Mesendoderm (in vitro differentiated cells): ENCODE data around the gene HSPB1.
A peak's percentile ranks its signal among the peaks of the same experiment; 100 is the strongest.
"Not testable (repeated sequence)": the region's sequence is repeated elsewhere in the genome, so short reads cannot be mapped to it uniquely, and the experiment has no call there.

Experiments
- DNase-seq: peaks from one replicate; pipeline ENCODE4 v3.0.0; 2013
- H2AK5ac ChIP-seq: 2 replicates; pipeline ENCODE4 v1.6.1; 2013; ENCODE audit warnings: low read length, inconsistent platforms
- H2BK120ac ChIP-seq: 2 replicates; pipeline ENCODE4 v1.6.1; 2013; ENCODE audit warnings: low read depth, mild to moderate bottlenecking, low read length, moderate library complexity, mixed read lengths
- H2BK15ac ChIP-seq: replicated peaks from 2 replicates; pipeline ENCODE4 v1.6.1; 2013; ENCODE audit warnings: low read depth, mild to moderate bottlenecking, moderate library complexity
- H2BK5ac ChIP-seq: 2 replicates; pipeline ENCODE4 v1.6.1; 2013; ENCODE audit warnings: low read length, inconsistent platforms
- H3K18ac ChIP-seq: 2 replicates; pipeline ENCODE4 v1.6.1; 2013; ENCODE audit warnings: mild to moderate bottlenecking, low read length, mixed read lengths
- H3K23ac ChIP-seq: one replicate; pipeline ENCODE4 v1.6.1; 2013; ENCODE audit warnings: low read length
- H3K27ac ChIP-seq: 2 replicates; pipeline ENCODE4 v1.5.1; 2013; ENCODE audit warnings: low read depth, mild to moderate bottlenecking, inconsistent platforms, low read length, moderate library complexity
- H3K27me3 ChIP-seq: 2 replicates; pipeline ENCODE4 v1.6.1; 2013; ENCODE audit warnings: low read length, control low read depth, mild to moderate bottlenecking, inconsistent platforms; ENCODE audit not compliant: insufficient read depth, poor library complexity
- H3K36me3 ChIP-seq: 2 replicates; pipeline ENCODE4 v1.6.1; 2013; ENCODE audit warnings: low read length, inconsistent platforms; ENCODE audit not compliant: control insufficient read depth, insufficient read depth
- H3K4ac ChIP-seq: one replicate; pipeline ENCODE4 v1.6.1; 2013; ENCODE audit warnings: low read depth, mild to moderate bottlenecking, low read length, moderate library complexity
- H3K4me1 ChIP-seq: 2 replicates; pipeline ENCODE4 v1.6.1; 2013; ENCODE audit warnings: low read depth, low read length, inconsistent platforms; ENCODE audit not compliant: control insufficient read depth
- H3K4me2 ChIP-seq: 2 replicates; pipeline ENCODE4 v1.6.1; 2013; ENCODE audit warnings: low read length
- H3K4me3 ChIP-seq: 2 replicates; pipeline ENCODE4 v1.5.1; 2013; ENCODE audit warnings: mild to moderate bottlenecking, low read length
- H3K56ac ChIP-seq: one replicate; pipeline ENCODE4 v1.6.1; 2013; ENCODE audit warnings: low read length
- H3K79me1 ChIP-seq: 2 replicates; pipeline ENCODE4 v1.6.1; 2013; ENCODE audit warnings: low read length, inconsistent platforms
- H3K79me2 ChIP-seq: 2 replicates; pipeline ENCODE4 v1.6.1; 2013; ENCODE audit warnings: mild to moderate bottlenecking, low read length; ENCODE audit not compliant: control insufficient read depth, insufficient read depth
- H3K9ac ChIP-seq: 2 replicates; pipeline ENCODE4 v1.6.1; 2013; ENCODE audit warnings: low read length, inconsistent platforms
- H4K5ac ChIP-seq: one replicate; pipeline ENCODE4 v1.6.1; 2013; ENCODE audit warnings: low read length
- H4K8ac ChIP-seq: one replicate; pipeline ENCODE4 v1.6.1; 2013; ENCODE audit warnings: low read depth, mild to moderate bottlenecking, control low read depth, low read length, moderate library complexity
- WGBS: extraction: QIAGEN DNeasy Blood & Tissue Kit; methylation state at CpG from one replicate; pipeline ENCODE4 v1.1.7; 2013; ENCODE audit warnings: low lambda C conversion rate, missing lambda C conversion rate; ENCODE audit not compliant: insufficient coverage; ENCODE audit errors: extremely low coverage; 5-methylcytosine and 5-hydroxymethylcytosine counted together

Gene HSPB1

DNA sequence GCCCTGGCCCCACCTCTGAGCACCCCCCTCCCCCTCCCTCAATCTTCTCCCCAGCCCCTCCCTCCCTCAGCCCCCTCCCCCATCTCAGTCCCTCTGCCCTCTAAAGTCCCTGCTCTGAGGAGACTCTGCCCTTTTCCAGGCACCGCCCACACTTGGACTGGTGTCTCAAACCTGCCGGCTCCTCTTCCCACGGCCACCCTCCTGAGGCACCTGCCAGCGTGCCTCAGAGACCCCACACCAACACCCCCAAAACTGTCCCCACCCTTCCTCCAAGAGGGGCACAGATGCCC is 34.6 kb upstream of the HSPB1 start:
- H3K4me2 ChIP-seq = no peak overlapping the region
- no CpG with 5 or more reads among the region's 4 CpGs for WGBS
- no peak overlapping the region for H3K23ac ChIP-seq
- H2BK5ac ChIP-seq = no peak overlapping the region
- no peaks in the 10 kb centered on the region for H3K27me3 ChIP-seq
- no peak overlapping the region for H4K5ac ChIP-seq
- H3K79me2 ChIP-seq = no peaks in the 10 kb centered on the region
- no peaks in the 10 kb centered on the region for H3K4me1 ChIP-seq
- no peak overlapping the region for H3K4me3 ChIP-seq
- no peak overlapping the region for H3K4ac ChIP-seq
- no peak overlapping the region for H2BK120ac ChIP-seq
- no peak for DNase-seq
- H3K18ac ChIP-seq = no peak overlapping the region
- H3K27ac ChIP-seq = no peak overlapping the region
- no peak overlapping the region for H3K56ac ChIP-seq
- no peak overlapping the region for H2AK5ac ChIP-seq
- no peak overlapping the region for H4K8ac ChIP-seq
- H3K36me3 ChIP-seq = no peaks in the 10 kb centered on the region
- H3K79me1 ChIP-seq = no peaks in the 10 kb centered on the region
- no peak overlapping the region for H3K9ac ChIP-seq
- H2BK15ac ChIP-seq = no peak overlapping the region

DNA sequence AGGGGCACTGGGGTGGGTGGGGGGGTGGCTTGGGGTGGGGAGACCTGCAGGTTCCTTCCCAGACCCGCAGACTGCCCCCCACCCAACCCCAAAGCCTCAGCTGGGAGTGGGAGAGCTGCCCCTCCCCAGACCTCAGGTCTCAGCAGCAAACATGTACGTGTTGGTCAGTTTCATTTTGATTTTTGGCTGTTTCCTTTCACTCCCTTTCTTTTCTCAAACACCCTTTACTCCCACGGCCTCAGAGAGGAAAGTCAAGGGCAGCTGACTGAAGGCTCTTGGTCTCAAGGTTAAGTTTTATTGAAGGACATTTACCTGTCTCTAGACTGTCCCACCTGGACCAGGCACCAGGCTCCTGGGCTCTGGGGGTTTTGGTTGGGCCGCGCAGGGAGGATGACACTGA is 34.1 kb upstream of the HSPB1 start:
- no peaks in the 10 kb centered on the region for H3K79me1 ChIP-seq

DNA sequence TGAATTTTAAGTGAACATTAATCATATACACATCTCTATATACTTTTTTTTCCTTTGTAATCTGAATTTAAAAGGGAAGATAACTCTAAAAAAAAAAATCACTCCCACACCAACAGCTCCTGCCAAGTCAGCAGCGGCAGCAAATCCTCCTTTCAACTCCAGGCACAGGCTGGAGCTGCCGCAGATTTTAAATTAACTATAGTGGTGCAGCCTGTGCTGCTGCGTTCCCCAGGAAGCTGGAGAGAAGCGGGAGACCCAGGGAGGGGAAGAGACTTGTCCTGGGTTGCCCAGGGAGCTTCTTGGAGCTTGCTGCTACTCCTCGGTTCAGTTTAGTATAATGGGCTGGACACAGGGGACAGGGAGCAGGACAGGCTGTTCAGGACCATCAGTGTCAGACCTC is 32.6 kb upstream of the HSPB1 start:
- Histone ChIP-seq H3K27me3 (no peaks in the 10 kb centered on the region), H3K27ac (no peak overlapping the region), H3K36me3 (no peaks in the 10 kb centered on the region), H3K56ac (no peak overlapping the region), H3K4me3 (no peak overlapping the region), H4K8ac (no peak overlapping the region), H3K4ac (no peak overlapping the region), H3K79me1 (no peaks in the 10 kb centered on the region), H3K23ac (no peak overlapping the region), H3K18ac (no peak overlapping the region), H3K4me1 (no peaks in the 10 kb centered on the region), H3K4me2 (no peak overlapping the region), H2BK5ac (no peak overlapping the region), H4K5ac (no peak overlapping the region), H3K79me2 (no peaks in the 10 kb centered on the region), H2BK120ac (no peak overlapping the region), H2AK5ac (no peak overlapping the region), H2BK15ac (no peak overlapping the region), H3K9ac (no peak overlapping the region)
- no peak for DNase-seq
- no CpG with 5 or more reads among the region's 5 CpGs for WGBS

More for the DNA sequence above, 34.1 kb upstream of the HSPB1 start:
- Histone ChIP-seq H4K8ac (no peak overlapping the region), H3K4me1 (no peaks in the 10 kb centered on the region), H2BK5ac (no peak overlapping the region), H3K36me3 (no peaks in the 10 kb centered on the region), H2AK5ac (no peak overlapping the region), H3K79me2 (no peaks in the 10 kb centered on the region), H4K5ac (no peak overlapping the region), H3K18ac (no peak overlapping the region), H3K27me3 (no peaks in the 10 kb centered on the region), H3K4me2 (no peak overlapping the region), H2BK120ac (no peak overlapping the region), H2BK15ac (no peak overlapping the region), H3K23ac (no peak overlapping the region), H3K4me3 (no peak overlapping the region), H3K9ac (no peak overlapping the region), H3K27ac (no peak overlapping the region), H3K4ac (no peak overlapping the region), H3K56ac (no peak overlapping the region)
- WGBS = no CpG with 5 or more reads among the region's 5 CpGs
- no peak for DNase-seq

- DNase-seq, H4K5ac ChIP-seq, H3K4ac ChIP-seq, H3K4me2 ChIP-seq, H3K4me1 ChIP-seq, H3K27me3 ChIP-seq, H3K79me1 ChIP-seq, H3K36me3 ChIP-seq, H4K8ac ChIP-seq, H2BK15ac ChIP-seq, H3K27ac ChIP-seq, H3K18ac ChIP-seq, H2BK120ac ChIP-seq, H3K56ac ChIP-seq, H2BK5ac ChIP-seq, H3K9ac ChIP-seq, H3K23ac ChIP-seq, H3K4me3 ChIP-seq, H3K79me2 ChIP-seq, H2AK5ac ChIP-seq: not testable (repeated sequence)
- WGBS = no CpG with 5 or more reads among the region's 2 CpGs
Observed at GRCh38 chr7:76271384-76271783, 31.1 kb upstream of the HSPB1 start.

DNA sequence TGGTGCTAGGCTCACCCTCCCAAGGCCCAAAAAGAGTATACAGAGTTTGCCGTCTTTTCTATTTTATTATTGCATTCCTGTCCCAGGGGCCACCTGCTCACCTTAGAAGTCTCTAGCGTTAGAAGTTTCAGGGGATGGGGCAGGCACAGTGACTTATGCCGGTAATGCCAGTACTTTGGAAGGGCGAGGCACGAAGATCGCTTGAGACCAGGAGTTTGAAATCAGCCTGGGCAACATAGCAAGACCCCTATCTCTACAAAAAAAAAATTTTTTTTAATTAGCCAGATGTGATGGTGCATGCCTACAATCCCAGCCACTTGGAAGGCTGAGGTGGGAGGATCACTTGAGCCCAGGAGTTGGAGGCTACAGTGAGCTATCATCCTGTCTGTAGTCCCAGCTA is 30.3 kb upstream of the HSPB1 start:
- no peak overlapping the region for H3K4me3 ChIP-seq
- no peak overlapping the region for H3K4me2 ChIP-seq
- no CpG with 5 or more reads among the region's 6 CpGs for WGBS
- no peaks in the 10 kb centered on the region for H3K36me3 ChIP-seq
- no peaks in the 10 kb centered on the region for H3K79me1 ChIP-seq
- no peaks in the 10 kb centered on the region for H3K27me3 ChIP-seq
- no peak overlapping the region for H4K5ac ChIP-seq
- no peaks in the 10 kb centered on the region for H3K4me1 ChIP-seq
- H3K27ac ChIP-seq = no peak overlapping the region
- no peak overlapping the region for H3K23ac ChIP-seq
- H2BK15ac ChIP-seq = no peak overlapping the region
- H4K8ac ChIP-seq = no peak overlapping the region
- no peak overlapping the region for H2AK5ac ChIP-seq
- no peak overlapping the region for H2BK5ac ChIP-seq
- no peak overlapping the region for H3K9ac ChIP-seq
- H3K79me2 ChIP-seq = no peaks in the 10 kb centered on the region
- DNase-seq = no peak
- H3K18ac ChIP-seq = no peak overlapping the region
- no peak overlapping the region for H3K56ac ChIP-seq
- no peak overlapping the region for H3K4ac ChIP-seq
- no peak overlapping the region for H2BK120ac ChIP-seq

DNA sequence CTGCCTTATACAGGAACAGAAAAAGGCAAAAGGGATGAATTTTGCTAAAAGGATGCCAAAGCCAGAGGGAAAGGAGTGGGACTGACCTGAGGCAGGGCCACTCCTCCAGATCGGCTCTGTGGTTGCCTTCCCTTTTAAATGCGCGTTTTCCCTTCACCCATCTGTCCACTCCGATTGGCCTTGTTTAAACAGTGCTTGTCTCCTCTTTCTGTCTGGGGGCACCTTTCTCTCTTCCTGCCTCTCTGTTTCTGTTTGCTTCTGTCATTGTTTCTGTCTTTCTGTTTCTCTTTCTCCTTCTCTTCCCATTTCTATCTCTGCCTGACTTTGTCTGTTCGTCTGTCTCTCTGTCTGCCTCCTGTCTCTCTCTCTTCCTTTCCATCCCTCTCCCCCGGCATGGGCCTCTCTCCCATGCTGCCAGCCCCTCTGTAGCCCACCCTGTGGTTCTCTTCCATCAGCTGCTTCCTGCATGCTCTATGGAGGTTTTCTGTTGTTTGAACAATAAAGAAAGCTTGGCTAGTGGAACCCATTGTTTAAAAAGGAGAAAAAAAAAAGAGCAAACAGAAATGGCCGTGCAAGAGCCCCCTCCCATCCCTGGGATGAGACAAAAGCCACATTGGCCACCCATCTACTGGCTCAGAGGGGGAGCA is 29.5 kb upstream of the HSPB1 start:
- Histone ChIP-seq H3K18ac (no peak overlapping the region), H2BK15ac (no peak overlapping the region), H3K27me3 (no peaks in the 10 kb centered on the region), H3K79me2 (no peaks in the 10 kb centered on the region), H4K8ac (no peak overlapping the region), H2AK5ac (no peak overlapping the region), H3K4ac (no peak overlapping the region), H4K5ac (no peak overlapping the region), H3K4me3 (no peak overlapping the region), H3K36me3 (no peaks in the 10 kb centered on the region), H3K23ac (no peak overlapping the region), H3K56ac (peak overlapping the region; percentile 49), H3K9ac (no peak overlapping the region), H2BK120ac (no peak overlapping the region), H2BK5ac (no peak overlapping the region), H3K79me1 (no peaks in the 10 kb centered on the region), H3K27ac (no peak overlapping the region), H3K4me1 (no peaks in the 10 kb centered on the region), H3K4me2 (no peak overlapping the region)
- no CpG with 5 or more reads among the region's 7 CpGs for WGBS
- DNase-seq = no peak
